ENCODE data around the gene ANKRD39. TPM values are rescaled to one million over a fixed set of nuclear protein-coding genes. Genes with fewer than 3 reads are reported as not detected.
A peak's percentile ranks its signal among the peaks of the same experiment; 100 is the strongest.

The ANKRD39 gene
- total RNA-seq = 4.3 TPM

DNA sequence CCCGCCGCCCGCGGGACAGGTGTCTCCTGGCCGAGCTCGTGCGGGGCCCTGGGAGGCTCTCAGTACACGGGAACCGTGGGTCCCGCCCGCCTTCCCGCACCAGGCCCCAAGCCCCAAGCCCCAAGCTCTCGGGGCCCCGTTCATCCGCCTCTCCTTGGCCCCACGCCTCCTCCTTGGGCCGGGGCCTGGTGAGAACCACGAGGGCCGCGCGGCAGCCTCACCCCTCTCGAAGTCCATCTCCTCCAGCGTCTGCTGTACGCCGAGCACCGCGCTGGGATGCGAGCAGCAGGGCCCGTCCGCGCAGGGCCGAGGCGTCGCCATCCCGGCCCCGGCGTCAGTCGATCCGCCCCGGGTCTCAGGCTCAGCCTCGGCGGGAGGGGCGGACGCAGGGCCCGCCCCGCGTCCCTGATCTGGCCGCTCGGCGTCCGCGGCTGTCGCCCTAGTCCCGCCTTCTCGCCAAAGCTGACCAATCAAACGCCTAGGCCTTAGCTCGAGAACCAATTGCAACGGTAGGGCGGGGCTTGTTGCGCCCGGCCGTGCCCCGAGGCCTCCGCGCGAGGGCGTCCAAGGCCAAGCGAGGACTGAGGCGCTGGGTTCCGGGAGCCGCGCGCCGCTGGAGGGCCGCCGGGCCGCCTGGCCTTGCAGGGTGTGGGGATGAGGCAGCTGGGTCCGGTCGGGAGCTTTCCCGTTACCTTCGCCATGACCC is at the start of gene ANKRD39:
Gene ANKRD39 (minus strand): TSS at position 350 of the 706 bp plus-strand sequence. CDS start 29 bp downstream, at position 321.
- H3K4me1 ChIP-seq (ENCODE audit: insufficient read depth, low read length) = peaks cover 34% of the 10 kb centered on the region
- peak within 1 kb of the TSS; percentile 63 for H3K4me3 ChIP-seq (ENCODE audit: low read length)
- no peaks in the 10 kb centered on the region for H3K27me3 ChIP-seq (ENCODE audit: insufficient read depth, low read length)
- no peaks in the 10 kb centered on the region for H3K9me3 ChIP-seq (ENCODE audit: low read depth, low read length)

GRCh38 chr2:96906729-96907114 is 48.9 kb upstream of the ANKRD39 start:
- Histone ChIP-seq H3K4me1 (ENCODE audit: insufficient read depth, low read length) (no peaks in the 10 kb centered on the region), H3K27me3 (ENCODE audit: insufficient read depth, low read length) (no peaks in the 10 kb centered on the region), H3K4me3 (ENCODE audit: low read length) (no peak overlapping the region), H3K9me3 (ENCODE audit: low read depth, low read length) (no peaks in the 10 kb centered on the region)

- H3K4me1 ChIP-seq (ENCODE audit: insufficient read depth, low read length) = no peaks in the 10 kb centered on the region
- no peak overlapping the region for H3K4me3 ChIP-seq (ENCODE audit: low read length)
- no peaks in the 10 kb centered on the region for H3K9me3 ChIP-seq (ENCODE audit: low read depth, low read length)
- H3K27me3 ChIP-seq (ENCODE audit: insufficient read depth, low read length) = no peaks in the 10 kb centered on the region
These were observed 46.0 kb upstream of the ANKRD39 start for GRCh38 chr2:96903815-96904214.

- no peak overlapping the region for H3K4me3 ChIP-seq (ENCODE audit: low read length)
- no peaks in the 10 kb centered on the region for H3K27me3 ChIP-seq (ENCODE audit: insufficient read depth, low read length)
- no peaks in the 10 kb centered on the region for H3K4me1 ChIP-seq (ENCODE audit: insufficient read depth, low read length)
- H3K9me3 ChIP-seq (ENCODE audit: low read depth, low read length) = no peaks in the 10 kb centered on the region
These were observed 45.5 kb upstream of the ANKRD39 start for GRCh38 chr2:96903318-96903717.

DNA sequence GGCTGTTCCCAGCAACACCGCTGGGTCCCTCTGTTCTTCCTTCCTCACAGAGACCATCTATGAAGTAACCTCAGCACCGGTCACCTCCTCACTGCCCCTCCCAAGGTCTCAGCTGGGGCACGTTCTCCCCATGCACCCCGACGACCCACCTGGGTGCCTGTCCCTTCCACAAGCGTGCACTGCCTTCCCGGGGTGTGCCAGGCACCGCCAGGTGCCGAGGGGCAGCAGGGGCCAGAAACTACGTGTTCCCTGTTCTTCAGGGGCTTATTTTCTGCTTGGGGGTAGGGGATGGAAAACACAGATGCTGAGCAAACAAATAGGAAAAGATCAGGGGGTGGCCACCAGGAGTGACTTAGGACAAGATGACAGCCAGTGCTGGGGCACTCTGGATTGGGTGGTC is 42.4 kb upstream of the ANKRD39 start:
- peaks cover 6% of the 10 kb centered on the region for H3K4me1 ChIP-seq (ENCODE audit: insufficient read depth, low read length)
- no peaks in the 10 kb centered on the region for H3K27me3 ChIP-seq (ENCODE audit: insufficient read depth, low read length)
- H3K4me3 ChIP-seq (ENCODE audit: low read length) = no peak overlapping the region
- H3K9me3 ChIP-seq (ENCODE audit: low read depth, low read length) = no peaks in the 10 kb centered on the region

- Histone ChIP-seq H3K9me3 (ENCODE audit: low read depth, low read length) (no peaks in the 10 kb centered on the region), H3K4me1 (ENCODE audit: insufficient read depth, low read length) (peaks cover 6% of the 10 kb centered on the region), H3K27me3 (ENCODE audit: insufficient read depth, low read length) (no peaks in the 10 kb centered on the region), H3K4me3 (ENCODE audit: low read length) (no peak overlapping the region)
These were observed 41.6 kb upstream of the ANKRD39 start for GRCh38 chr2:96899413-96899741.

- peaks cover 6% of the 10 kb centered on the region for H3K4me1 ChIP-seq (ENCODE audit: insufficient read depth, low read length)
- H3K4me3 ChIP-seq (ENCODE audit: low read length) = no peak overlapping the region
- no peaks in the 10 kb centered on the region for H3K27me3 ChIP-seq (ENCODE audit: insufficient read depth, low read length)
- H3K9me3 ChIP-seq (ENCODE audit: low read depth, low read length) = no peaks in the 10 kb centered on the region
These were observed 41.0 kb upstream of the ANKRD39 start for GRCh38 chr2:96898641-96899412.

- Histone ChIP-seq H3K27me3 (ENCODE audit: insufficient read depth, low read length) (no peaks in the 10 kb centered on the region), H3K4me1 (ENCODE audit: insufficient read depth, low read length) (peaks cover 6% of the 10 kb centered on the region), H3K9me3 (ENCODE audit: low read depth, low read length) (no peaks in the 10 kb centered on the region), H3K4me3 (ENCODE audit: low read length) (no peak overlapping the region)
These were observed 40.3 kb upstream of the ANKRD39 start for GRCh38 chr2:96898135-96898505.

- H3K9me3 ChIP-seq (ENCODE audit: low read depth, low read length) = no peaks in the 10 kb centered on the region
- H3K27me3 ChIP-seq (ENCODE audit: insufficient read depth, low read length) = no peaks in the 10 kb centered on the region
- peaks cover 6% of the 10 kb centered on the region for H3K4me1 ChIP-seq (ENCODE audit: insufficient read depth, low read length)
- H3K4me3 ChIP-seq (ENCODE audit: low read length) = no peak overlapping the region
These were observed 39.8 kb upstream of the ANKRD39 start for GRCh38 chr2:96897491-96898134.

- H3K27me3 ChIP-seq (ENCODE audit: insufficient read depth, low read length) = no peaks in the 10 kb centered on the region
- no peaks in the 10 kb centered on the region for H3K9me3 ChIP-seq (ENCODE audit: low read depth, low read length)
- no peak overlapping the region for H3K4me3 ChIP-seq (ENCODE audit: low read length)
- H3K4me1 ChIP-seq (ENCODE audit: insufficient read depth, low read length) = peaks cover 19% of the 10 kb centered on the region
These were observed 38.2 kb upstream of the ANKRD39 start for GRCh38 chr2:96895746-96896651.

- H3K4me1 ChIP-seq (ENCODE audit: insufficient read depth, low read length) = peaks cover 21% of the 10 kb centered on the region
These were observed 37.4 kb upstream of the ANKRD39 start for GRCh38 chr2:96895032-96895745.

DNA sequence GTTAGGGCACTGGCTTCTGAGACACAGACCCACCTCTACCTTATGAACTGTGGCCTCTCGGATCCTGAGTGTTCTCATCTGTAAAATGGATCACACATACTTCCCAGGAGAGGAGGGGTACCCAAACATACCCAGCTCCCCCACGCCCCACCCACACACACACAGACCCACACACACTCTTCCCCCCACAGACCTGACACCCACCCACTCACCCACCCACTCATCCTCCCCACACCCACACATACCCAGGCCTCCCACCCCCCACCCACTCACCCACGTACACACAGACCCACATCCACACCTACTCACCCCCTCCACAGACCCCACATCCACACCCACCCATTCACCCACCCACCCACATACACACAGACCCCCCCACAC is 36.3 kb upstream of the ANKRD39 start:
- Histone ChIP-seq H3K9me3 (ENCODE audit: low read depth, low read length) (no peaks in the 10 kb centered on the region), H3K27me3 (ENCODE audit: insufficient read depth, low read length) (no peaks in the 10 kb centered on the region), H3K4me3 (ENCODE audit: low read length) (no peak overlapping the region), H3K4me1 (ENCODE audit: insufficient read depth, low read length) (peaks cover 21% of the 10 kb centered on the region)

More at GRCh38 chr2:96895032-96895745, 37.4 kb upstream of the ANKRD39 start:
- H3K9me3 ChIP-seq (ENCODE audit: low read depth, low read length) = no peaks in the 10 kb centered on the region
- no peaks in the 10 kb centered on the region for H3K27me3 ChIP-seq (ENCODE audit: insufficient read depth, low read length)
- H3K4me3 ChIP-seq (ENCODE audit: low read length) = no peak overlapping the region

- Histone ChIP-seq H3K4me3 (ENCODE audit: low read length) (no peak overlapping the region), H3K27me3 (ENCODE audit: insufficient read depth, low read length) (no peaks in the 10 kb centered on the region), H3K4me1 (ENCODE audit: insufficient read depth, low read length) (peaks cover 25% of the 10 kb centered on the region), H3K9me3 (ENCODE audit: low read depth, low read length) (no peaks in the 10 kb centered on the region)
These were observed 35.7 kb upstream of the ANKRD39 start for GRCh38 chr2:96893289-96894150.

Data from mononuclear cell (primary cell).